ENCODE results near the gene RCSD1.
A peak's percentile ranks its signal among the peaks of the same experiment; 100 is the strongest.

RCSD1 gene

DNA sequence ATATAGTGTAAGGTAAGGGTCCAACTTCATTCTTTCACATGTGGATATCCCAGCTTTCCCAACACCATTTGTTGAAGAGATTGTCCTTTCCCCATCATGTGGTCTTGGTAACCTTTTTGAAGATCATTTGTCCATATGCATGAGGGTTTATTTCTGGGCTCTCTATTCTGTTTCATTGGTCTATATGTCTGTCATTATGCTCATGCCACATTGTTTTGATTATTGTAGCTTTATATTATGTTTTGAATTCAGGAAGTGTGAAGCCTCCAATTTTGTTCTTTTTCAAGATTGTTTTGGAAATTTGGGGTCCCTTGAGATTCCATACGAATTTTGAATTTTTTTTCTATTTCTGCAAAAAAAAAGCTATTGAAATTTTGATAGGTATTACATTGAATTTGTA lies 15.2 kb upstream of the RCSD1 start:
- Histone ChIP-seq H3K4me3 (ENCODE audit: low read length) (peak overlapping the region; percentile 12; the same call in 1 of the 2 replicates), H3K9me2 (replicated peaks; ENCODE audit: control insufficient read depth, low read length) (no peaks in the 10 kb centered on the region), H3K79me2 (ENCODE audit: control insufficient read depth, low read length) (peaks cover 21% of the 10 kb centered on the region)

DNA sequence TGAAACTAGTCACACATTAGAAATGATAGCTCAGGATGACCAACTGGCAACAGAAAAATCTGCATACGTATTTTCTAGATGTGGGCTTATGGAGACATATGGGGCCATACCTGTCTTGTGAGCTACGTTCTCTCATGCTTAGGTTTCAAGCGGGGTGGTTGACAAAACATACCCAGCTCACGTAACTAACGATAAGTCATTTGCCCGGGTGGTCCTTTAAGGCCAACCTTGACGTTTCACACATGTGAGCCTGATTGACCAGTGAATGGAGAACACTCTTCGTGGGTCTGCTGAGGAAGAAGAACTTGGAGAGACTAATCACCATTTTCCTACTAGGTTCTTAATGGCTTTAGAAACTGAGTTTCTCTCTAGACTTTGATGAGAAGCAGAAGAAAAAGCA lies 13.5 kb upstream of the RCSD1 start:
- peaks cover 15% of the 10 kb centered on the region for H3K9me3 ChIP-seq (ENCODE audit: control insufficient read depth, insufficient read depth, low read length)
- no peaks in the 10 kb centered on the region for H3K27me3 ChIP-seq (ENCODE audit: control insufficient read depth, low read length)
- H3K36me3 ChIP-seq (ENCODE audit: control insufficient read depth, low read length) = peaks cover 30% of the 10 kb centered on the region
- H3F3A ChIP-seq (ENCODE audit: control insufficient read depth, insufficient read depth) = peaks cover 55% of the 10 kb centered on the region
- peaks cover 21% of the 10 kb centered on the region for H3K79me2 ChIP-seq (ENCODE audit: control insufficient read depth, low read length)
- peak overlapping the region; percentile 94 for H3K27ac ChIP-seq (ENCODE audit: low read depth, low read length)
- TF ChIP-seq, protein P1, sequence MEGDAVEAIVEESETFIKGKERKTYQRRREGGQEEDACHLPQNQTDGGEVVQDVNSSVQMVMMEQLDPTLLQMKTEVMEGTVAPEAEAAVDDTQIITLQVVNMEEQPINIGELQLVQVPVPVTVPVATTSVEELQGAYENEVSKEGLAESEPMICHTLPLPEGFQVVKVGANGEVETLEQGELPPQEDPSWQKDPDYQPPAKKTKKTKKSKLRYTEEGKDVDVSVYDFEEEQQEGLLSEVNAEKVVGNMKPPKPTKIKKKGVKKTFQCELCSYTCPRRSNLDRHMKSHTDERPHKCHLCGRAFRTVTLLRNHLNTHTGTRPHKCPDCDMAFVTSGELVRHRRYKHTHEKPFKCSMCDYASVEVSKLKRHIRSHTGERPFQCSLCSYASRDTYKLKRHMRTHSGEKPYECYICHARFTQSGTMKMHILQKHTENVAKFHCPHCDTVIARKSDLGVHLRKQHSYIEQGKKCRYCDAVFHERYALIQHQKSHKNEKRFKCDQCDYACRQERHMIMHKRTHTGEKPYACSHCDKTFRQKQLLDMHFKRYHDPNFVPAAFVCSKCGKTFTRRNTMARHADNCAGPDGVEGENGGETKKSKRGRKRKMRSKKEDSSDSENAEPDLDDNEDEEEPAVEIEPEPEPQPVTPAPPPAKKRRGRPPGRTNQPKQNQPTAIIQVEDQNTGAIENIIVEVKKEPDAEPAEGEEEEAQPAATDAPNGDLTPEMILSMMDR (IDR thresholded peaks at IDR 0.05; ENCODE audit: low read depth, low read length, poor library complexity, severe bottlenecking) = no peak
- H3K4me2 ChIP-seq (ENCODE audit: low read length) = peak overlapping the region; percentile 93
- no peaks in the 10 kb centered on the region for H4K20me1 ChIP-seq (ENCODE audit: control insufficient read depth, insufficient read depth, low read depth, low read length)
- H3K9me2 ChIP-seq (replicated peaks; ENCODE audit: control insufficient read depth, low read length) = no peaks in the 10 kb centered on the region
- peak overlapping the region; percentile 84 for H3K4me3 ChIP-seq (ENCODE audit: low read length)
- H3K4me1 ChIP-seq (ENCODE audit: control insufficient read depth, low read length) = peaks cover 98% of the 10 kb centered on the region

More for the DNA sequence above, 15.2 kb upstream of the RCSD1 start:
- peaks cover 30% of the 10 kb centered on the region for H3K36me3 ChIP-seq (ENCODE audit: control insufficient read depth, low read length)
- TF ChIP-seq EZH2phosphoT487 (IDR thresholded peaks at IDR 0.05; ENCODE audit: borderline replicate concordance, low read length) = no peak
- TF ChIP-seq, protein P1 (IDR thresholded peaks at IDR 0.05; ENCODE audit: low read depth, low read length, poor library complexity, severe bottlenecking) = no peak
- no peaks in the 10 kb centered on the region for H3K27me3 ChIP-seq (ENCODE audit: control insufficient read depth, low read length)
- peaks cover 82% of the 10 kb centered on the region for H3K4me1 ChIP-seq (ENCODE audit: control insufficient read depth, low read length)
- no peak overlapping the region for H3K4me2 ChIP-seq (ENCODE audit: low read length)
- no peaks in the 10 kb centered on the region for H4K20me1 ChIP-seq (ENCODE audit: control insufficient read depth, insufficient read depth, low read depth, low read length)
- H3F3A ChIP-seq (ENCODE audit: control insufficient read depth, insufficient read depth) = peaks cover 49% of the 10 kb centered on the region
- no peak overlapping the region for H3K27ac ChIP-seq (ENCODE audit: low read depth, low read length)
- H3K9me3 ChIP-seq (ENCODE audit: control insufficient read depth, insufficient read depth, low read length) = peaks cover 17% of the 10 kb centered on the region

DNA sequence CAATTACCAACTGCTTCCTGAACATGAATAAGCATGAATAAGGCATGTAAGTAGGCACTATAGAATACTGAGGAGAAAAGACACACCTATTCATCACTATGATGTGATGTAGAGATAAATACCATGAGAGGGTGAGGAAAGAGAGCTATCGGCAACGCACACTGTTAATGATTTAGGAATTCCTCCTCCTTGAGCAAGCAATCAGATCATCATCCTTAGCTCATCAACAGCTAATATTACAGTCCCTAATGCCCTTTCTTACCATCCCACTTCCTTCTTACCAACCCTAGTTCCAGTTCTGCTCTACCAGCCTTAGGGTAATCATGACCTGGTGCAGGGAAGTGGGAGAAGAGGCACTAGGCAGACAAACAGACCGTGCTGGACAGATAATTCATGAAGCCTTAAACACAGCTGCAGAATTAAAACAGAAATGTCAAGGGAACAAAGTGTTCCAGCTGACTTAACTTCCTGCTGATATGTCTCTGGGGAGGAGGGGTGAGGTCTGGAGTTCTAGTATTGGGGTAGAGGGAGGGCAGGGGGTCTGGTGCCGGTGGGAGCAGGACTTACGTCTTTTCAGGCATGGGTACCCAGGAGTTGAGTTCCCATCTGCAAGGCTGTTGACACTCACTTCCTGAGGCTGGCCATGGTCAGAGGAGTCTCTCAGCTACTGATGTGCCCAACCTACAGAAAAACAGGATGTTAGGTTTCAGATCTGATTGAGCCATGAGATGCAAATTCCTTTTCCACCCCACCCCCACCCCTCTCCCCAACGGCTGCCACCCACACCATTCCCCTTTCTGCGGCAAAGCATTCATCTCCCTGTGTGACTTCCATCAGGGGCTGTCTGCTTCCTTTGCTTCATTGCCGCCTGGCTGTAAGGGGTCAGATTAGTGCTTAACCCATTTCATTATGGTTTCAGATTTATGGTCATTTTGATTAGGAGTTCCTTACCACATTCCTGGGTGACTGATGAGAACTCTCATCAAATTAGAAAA lies 12.6 kb upstream of the RCSD1 start:
- Histone ChIP-seq H3K79me2 (ENCODE audit: control insufficient read depth, low read length) (peaks cover 21% of the 10 kb centered on the region), H3K36me3 (ENCODE audit: control insufficient read depth, low read length) (peaks cover 30% of the 10 kb centered on the region), H3K9me3 (ENCODE audit: control insufficient read depth, insufficient read depth, low read length) (peaks cover 15% of the 10 kb centered on the region), H3K4me2 (ENCODE audit: low read length) (peak overlapping the region; percentile 93), H3K4me3 (ENCODE audit: low read length) (peak overlapping the region; percentile 84), H3K9me2 (replicated peaks; ENCODE audit: control insufficient read depth, low read length) (no peaks in the 10 kb centered on the region), H3K27me3 (ENCODE audit: control insufficient read depth, low read length) (no peaks in the 10 kb centered on the region), H4K20me1 (ENCODE audit: control insufficient read depth, insufficient read depth, low read depth, low read length) (no peaks in the 10 kb centered on the region), H3K27ac (ENCODE audit: low read depth, low read length) (peak overlapping the region; percentile 94), H3F3A (ENCODE audit: control insufficient read depth, insufficient read depth) (peaks cover 50% of the 10 kb centered on the region), H3K4me1 (ENCODE audit: control insufficient read depth, low read length) (peaks cover 98% of the 10 kb centered on the region)
- TF ChIP-seq EZH2phosphoT487 (IDR thresholded peaks at IDR 0.05; ENCODE audit: borderline replicate concordance, low read length) = no peak

DNA sequence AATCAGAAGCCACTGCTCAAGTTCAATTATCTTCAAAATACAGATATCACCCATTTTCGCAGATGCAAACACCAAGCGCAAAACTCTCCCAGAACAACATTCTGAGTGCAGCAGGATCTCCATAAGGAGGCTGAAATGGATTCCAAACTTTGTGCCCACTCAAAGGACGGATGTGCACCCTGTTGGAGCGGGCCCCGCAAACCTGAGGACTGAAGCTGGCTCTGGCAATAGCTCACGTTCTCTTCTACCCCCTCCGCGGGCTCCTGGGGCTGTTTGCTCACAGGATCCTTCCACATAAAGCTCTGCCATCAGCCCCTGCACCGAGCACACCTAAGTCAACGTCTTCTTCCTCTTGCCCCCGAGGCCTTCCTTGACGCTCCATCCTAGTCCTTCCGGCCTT lies 11.7 kb upstream of the RCSD1 start:
- peaks cover 21% of the 10 kb centered on the region for H3K79me2 ChIP-seq (ENCODE audit: control insufficient read depth, low read length)
- H3F3A ChIP-seq (ENCODE audit: control insufficient read depth, insufficient read depth) = peaks cover 42% of the 10 kb centered on the region
- peaks cover 30% of the 10 kb centered on the region for H3K36me3 ChIP-seq (ENCODE audit: control insufficient read depth, low read length)
- H3K27ac ChIP-seq (ENCODE audit: low read depth, low read length) = peak overlapping the region; percentile 94
- H3K4me1 ChIP-seq (ENCODE audit: control insufficient read depth, low read length) = peaks cover 99% of the 10 kb centered on the region
- H3K9me3 ChIP-seq (ENCODE audit: control insufficient read depth, insufficient read depth, low read length) = peaks cover 15% of the 10 kb centered on the region
- no peaks in the 10 kb centered on the region for H4K20me1 ChIP-seq (ENCODE audit: control insufficient read depth, insufficient read depth, low read depth, low read length)
- peak overlapping the region; percentile 84 for H3K4me3 ChIP-seq (ENCODE audit: low read length)
- no peak for TF ChIP-seq EZH2phosphoT487 (IDR thresholded peaks at IDR 0.05; ENCODE audit: borderline replicate concordance, low read length)
- TF ChIP-seq, protein P1 (IDR thresholded peaks at IDR 0.05; ENCODE audit: low read depth, low read length, poor library complexity, severe bottlenecking) = no peak
- peak overlapping the region; percentile 93 for H3K4me2 ChIP-seq (ENCODE audit: low read length)
- H3K27me3 ChIP-seq (ENCODE audit: control insufficient read depth, low read length) = no peaks in the 10 kb centered on the region
- no peaks in the 10 kb centered on the region for H3K9me2 ChIP-seq (replicated peaks; ENCODE audit: control insufficient read depth, low read length)

All from DOHH2 (cell line).